Upper lobe of left lung (tissue), 6 donors: ENCODE data around the gene RAB18. TPM values are rescaled to one million over a fixed set of nuclear protein-coding genes. Genes with fewer than 3 reads are reported as not detected.

ENCODE experiments used
- ATAC-seq, 2 donors: fragments of 200-7000 bp; cut with Tn5 transposase; one replicate each; pipeline ENCODE4 v1.9.1; 2022; ENCODE audit warnings: mild to moderate bottlenecking in 2 of 2, moderate library complexity in 2 of 2; ENCODE audit not compliant: low FRiP score in 2 of 2
- DNase-seq, 2 donors: peaks; one replicate each; pipeline ENCODE4 v3.0.0-alpha.2; 2019 to 2020
- H3K27ac ChIP-seq, 4 donors: fragments of 200-600 bp; sonication (generic); one replicate each; pipeline ENCODE4 v1.5.1; 2016 to 2019
- H3K27me3 ChIP-seq, 4 donors: fragments of 200-600 bp; sonication (generic); one replicate each; pipeline ENCODE4 v1.5.1; 2017 to 2019
- H3K36me3 ChIP-seq, 4 donors: fragments of 200-600 bp; sonication (generic); one replicate each; pipeline ENCODE4 v1.5.1; 2016 to 2019
- H3K4me1 ChIP-seq, 4 donors: fragments of 200-600 bp; sonication (generic); one replicate each; pipeline ENCODE4 v1.5.1; 2018 to 2019
- H3K4me3 ChIP-seq, 4 donors: fragments of 200-600 bp; sonication (generic); one replicate each; pipeline ENCODE4 v1.5.1; 2017 to 2019; ENCODE audit warnings: mild to moderate bottlenecking in 2 of 4, moderate library complexity in 1 of 4
- H3K9me3 ChIP-seq, 4 donors: fragments of 200-600 bp; sonication (generic); one replicate each; pipeline ENCODE4 v1.5.1; 2018 to 2019
- CTCF ChIP-seq, 6 experiments: fragments of 450-650 bp in 4 of 6; fragments of 200-600 bp in 2 of 6; sonication (generic) in 2 of 6; IDR thresholded peaks; one replicate each; pipeline ENCODE4 v1.5.1; 2016 to 2019; ENCODE audit warnings: antibody characterized with exemption in 6 of 6
- EP300 ChIP-seq, 4 donors: sonication (generic); formaldehyde crosslinking; IDR thresholded peaks; one replicate each; pipeline ENCODE4 v1.5.1; 2017; ENCODE audit warnings: antibody characterized with exemption in 4 of 4, control low read depth in 2 of 4
- POLR2A ChIP-seq, 4 donors: fragments of 450-650 bp; IDR thresholded peaks; one replicate each; pipeline ENCODE4 v1.5.1; 2016 to 2017; ENCODE audit warnings: antibody characterized with exemption in 4 of 4, mild to moderate bottlenecking in 2 of 4
- POLR2AphosphoS5 ChIP-seq, 2 donors: sonication (generic); formaldehyde crosslinking; IDR thresholded peaks; one replicate each; pipeline ENCODE4 v1.5.1; 2017; ENCODE audit warnings: antibody characterized with exemption in 2 of 2
- WGBS, 2 donors: methylation state at CpG; one replicate each; pipeline ENCODE4 v1.1.5; 2017 to 2018; 5-methylcytosine and 5-hydroxymethylcytosine counted together
- total RNA-seq, 6 donors: library from RNA; depleted of rRNA in 4 of 6; stranded (reverse); fragments of >200 nt in 4 of 6; gene quantifications; one replicate each; pipeline versions ENCODE4 v1.1.0 to v1.2.1, GENCODE V29; 2016 to 2021
- donor health status: DM: no; HTN: no; CAD: no; lungs with moderate emphysema.
- donor health status: DM: no; HTN: yes; CAD: no; lungs with severe emphysema.

Gene RAB18
- total RNA-seq, 6 donors from 2014 or later: 27.9 to 91.3 (median 45.0) TPM

GRCh38 chr10:27474741-27475140, 29.4 kb upstream of the RAB18 start:
- Histone ChIP-seq H3K4me1 (no peaks in the 10 kb centered on the region), H3K36me3 (no peaks in the 10 kb centered on the region), H3K4me3 (no peak overlapping the region), H3K9me3 (no peaks in the 10 kb centered on the region), H3K27me3 (no peaks in the 10 kb centered on the region), H3K27ac (no peak overlapping the region)
- no peak for DNase-seq
- ATAC-seq: no peak
- 77 to 86% methylated on average over 4 of the region's 4 CpGs for WGBS, 2 donors
- no peak for TF ChIP-seq EP300 (IDR thresholded peaks at IDR 0.05)
- TF ChIP-seq CTCF (IDR thresholded peaks at IDR 0.05): no peak
- no peak for TF ChIP-seq POLR2A (IDR thresholded peaks at IDR 0.05)
- no peak for TF ChIP-seq POLR2AphosphoS5 (IDR thresholded peaks at IDR 0.05)

DNA sequence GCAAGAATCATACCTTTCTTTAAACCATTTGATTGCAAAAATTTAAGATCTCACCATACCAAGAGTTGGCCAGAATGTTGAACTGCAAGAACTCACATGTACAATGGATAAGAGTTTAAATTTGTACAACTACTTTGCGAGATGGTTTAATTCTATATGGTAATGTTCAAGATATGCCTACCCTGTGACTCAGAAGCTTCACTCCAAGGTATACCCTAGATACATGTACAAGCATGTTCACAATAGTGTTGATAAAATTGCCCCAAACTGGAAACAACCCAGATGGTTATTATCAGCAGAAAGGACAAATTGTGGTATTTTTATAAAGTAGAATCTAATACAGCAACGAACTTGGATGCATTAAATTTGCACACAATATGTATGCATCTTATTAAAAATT, 25.1 kb upstream of the RAB18 start:
- no peaks in the 10 kb centered on the region for H3K9me3 ChIP-seq
- no peaks in the 10 kb centered on the region for H3K4me1 ChIP-seq
- no peak for DNase-seq
- no peak overlapping the region for H3K4me3 ChIP-seq
- H3K27me3 ChIP-seq: no peaks in the 10 kb centered on the region
- WGBS, 2 donors: 62 to 82% methylated on average over 2 of the region's 2 CpGs
- ATAC-seq: no peak
- no peak for TF ChIP-seq CTCF (IDR thresholded peaks at IDR 0.05)
- no peak overlapping the region for H3K27ac ChIP-seq
- no peaks in the 10 kb centered on the region for H3K36me3 ChIP-seq

DNA sequence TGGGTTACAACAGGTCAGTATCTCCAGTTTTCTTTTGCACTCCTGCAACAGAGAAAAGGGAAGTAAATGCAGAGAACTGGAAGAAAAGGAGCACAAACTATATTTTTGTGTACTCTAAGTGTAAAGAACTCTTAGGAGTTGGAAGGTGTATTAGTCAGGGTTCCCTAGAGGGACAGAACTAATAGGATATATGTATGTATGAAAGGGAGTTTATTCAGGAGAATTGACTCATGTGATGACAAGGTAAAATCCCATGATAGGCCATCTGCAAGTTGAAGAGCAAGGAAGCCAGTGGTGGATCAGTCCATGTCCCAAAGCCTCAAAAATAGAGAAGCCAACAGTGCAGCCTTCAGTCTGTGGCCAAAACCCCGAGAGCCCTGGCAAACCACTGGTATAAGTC, 22.6 kb upstream of the RAB18 start:
- TF ChIP-seq POLR2AphosphoS5 (IDR thresholded peaks at IDR 0.05) (no peak), EP300 (IDR thresholded peaks at IDR 0.05) (no peak), POLR2A (IDR thresholded peaks at IDR 0.05) (no peak), CTCF (IDR thresholded peaks at IDR 0.05) (no peak)
- Histone ChIP-seq H3K36me3 (no peaks in the 10 kb centered on the region), H3K27me3 (no peaks in the 10 kb centered on the region), H3K9me3 (no peaks in the 10 kb centered on the region), H3K4me1 (no peaks in the 10 kb centered on the region), H3K4me3 (no peak overlapping the region), H3K27ac (no peak overlapping the region)
- 47 to 60% methylated on average over 1 of the region's 1 CpG for WGBS, 2 donors
- DNase-seq: no peak
- no peak for ATAC-seq

DNA sequence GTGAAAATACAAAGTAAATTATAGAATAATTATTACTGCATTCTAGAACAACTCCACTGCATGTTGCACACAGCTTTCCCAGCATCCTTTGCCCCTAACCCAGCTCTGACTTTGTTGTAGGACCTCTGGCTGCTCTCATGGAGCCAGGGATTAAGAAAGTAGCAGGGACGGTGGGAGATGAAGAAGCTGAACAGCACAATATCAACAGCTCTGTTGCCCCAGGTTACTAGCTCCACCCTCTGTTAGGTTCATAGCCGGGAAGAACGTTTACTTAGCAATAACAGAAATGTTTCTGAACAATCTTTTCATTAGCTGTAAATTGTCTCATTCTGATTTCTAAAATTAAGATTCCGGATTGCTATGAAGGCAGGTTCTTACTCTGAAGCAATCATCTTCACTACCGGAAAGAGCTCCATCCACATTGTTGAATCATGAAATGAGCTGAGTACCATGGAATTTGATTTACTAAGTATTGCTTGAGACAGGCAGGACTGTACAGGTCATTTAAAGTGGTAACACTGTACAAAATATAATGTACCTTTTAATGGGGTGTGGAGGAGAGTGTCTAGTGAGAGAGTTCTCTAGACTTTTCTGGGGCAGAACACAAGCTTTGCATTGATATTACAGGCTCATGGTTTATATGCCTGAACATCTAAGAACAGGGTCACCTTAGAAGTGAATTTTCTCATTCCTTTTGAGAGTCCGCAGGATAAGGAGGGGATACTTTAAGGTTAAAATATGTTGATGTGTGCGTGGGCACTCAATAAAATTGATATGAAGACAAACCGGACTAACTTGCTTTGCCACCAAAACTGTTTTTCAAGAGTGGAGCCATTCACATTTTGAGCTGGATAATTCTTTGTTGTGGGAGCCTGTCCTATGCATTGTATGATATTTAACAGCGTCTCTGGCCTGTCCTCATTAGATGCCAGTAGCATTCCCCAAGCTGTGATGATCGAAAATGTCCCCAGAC, 20.8 kb upstream of the RAB18 start:
- no peak for TF ChIP-seq POLR2A (IDR thresholded peaks at IDR 0.05)
- no peak for TF ChIP-seq CTCF (IDR thresholded peaks at IDR 0.05)
- TF ChIP-seq POLR2AphosphoS5 (IDR thresholded peaks at IDR 0.05): no peak
- no peak for TF ChIP-seq EP300 (IDR thresholded peaks at IDR 0.05)
- WGBS, 2 donors: 50 to 52% methylated on average over 10 of the region's 10 CpGs
- no peak overlapping the region for H3K27ac ChIP-seq
- no peak for DNase-seq
- ATAC-seq: peak; percentile 48 to 81
- H3K4me3 ChIP-seq: peak overlapping the region in 2 of 4 donors; percentile 11 to 16
- H3K9me3 ChIP-seq: no peaks in the 10 kb centered on the region
- no peaks in the 10 kb centered on the region for H3K27me3 ChIP-seq
- no peaks in the 10 kb centered on the region for H3K36me3 ChIP-seq
- no peaks in the 10 kb centered on the region for H3K4me1 ChIP-seq

GRCh38 chr10:27485368-27485767, 18.7 kb upstream of the RAB18 start:
- no peak overlapping the region for H3K4me3 ChIP-seq
- H3K27ac ChIP-seq: no peak overlapping the region
- H3K9me3 ChIP-seq: no peaks in the 10 kb centered on the region
- ATAC-seq (no peak), DNase-seq (no peak)
- WGBS, 2 donors: 60 to 68% methylated on average over 2 of the region's 2 CpGs
- H3K4me1 ChIP-seq: no peaks in the 10 kb centered on the region
- H3K36me3 ChIP-seq: no peaks in the 10 kb centered on the region
- no peaks in the 10 kb centered on the region for H3K27me3 ChIP-seq
- no peak for TF ChIP-seq POLR2A (IDR thresholded peaks at IDR 0.05)
- TF ChIP-seq CTCF (IDR thresholded peaks at IDR 0.05): no peak
- no peak for TF ChIP-seq EP300 (IDR thresholded peaks at IDR 0.05)
- TF ChIP-seq POLR2AphosphoS5 (IDR thresholded peaks at IDR 0.05): no peak
